HG02678 (cell line): Measurements from ENCODE around the gene PDGFA.

Experiments
- ATAC-seq: cut with Tn5 transposase; IDR thresholded peaks from one replicate; pipeline ENCODE4 v1.9.1; 2021; ENCODE audit warnings: mild to moderate bottlenecking, moderate library complexity; ENCODE audit not compliant: unreplicated experiment

Gene PDGFA

DNA sequence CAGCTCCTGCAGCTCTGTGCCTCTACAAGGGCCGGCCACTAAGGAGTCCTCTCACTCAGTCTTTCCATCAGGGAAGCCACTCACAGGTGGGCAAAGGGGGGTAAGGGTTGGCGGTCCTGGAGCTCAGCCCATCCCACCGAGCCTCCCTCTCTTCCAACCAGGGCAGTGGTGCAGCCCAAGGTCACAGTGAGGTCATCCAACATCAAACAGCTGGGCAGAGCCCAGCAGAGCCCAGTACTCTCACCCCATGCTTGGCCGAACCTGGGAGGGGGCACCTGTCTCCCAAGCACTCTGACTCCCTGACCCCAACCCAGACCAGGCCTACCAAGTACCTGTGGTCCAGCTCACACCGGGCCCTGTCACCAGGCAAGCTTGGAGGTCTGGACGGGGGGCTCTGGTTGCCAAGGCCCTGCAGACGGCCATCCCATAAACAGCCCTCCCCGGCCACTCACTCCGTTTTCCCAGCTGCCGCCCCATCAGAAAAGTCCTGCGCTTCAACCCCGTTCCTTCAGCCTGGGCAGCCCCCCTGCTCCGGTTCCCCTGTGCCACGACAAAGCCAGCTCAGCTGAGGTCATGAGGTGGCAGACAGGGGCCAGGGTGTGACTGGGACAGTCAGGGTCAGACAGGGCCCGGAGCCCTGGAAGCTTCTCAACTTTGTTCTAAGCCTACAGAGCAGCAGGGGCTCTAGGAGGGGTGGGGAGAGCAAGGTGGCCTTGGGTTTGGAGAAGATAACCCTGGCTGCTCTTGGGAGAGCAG, 27.5 kb downstream of the PDGFA start:
- ATAC-seq: no peak

- ATAC-seq: no peak
Measured at GRCh38 chr7:491292-491957, 28.2 kb downstream of the PDGFA start.

- peak; percentile 63 for ATAC-seq
Measured at GRCh38 chr7:490461-491291, 29.0 kb downstream of the PDGFA start.

GRCh38 chr7:489876-490275, 29.8 kb downstream of the PDGFA start:
- ATAC-seq: no peak

DNA sequence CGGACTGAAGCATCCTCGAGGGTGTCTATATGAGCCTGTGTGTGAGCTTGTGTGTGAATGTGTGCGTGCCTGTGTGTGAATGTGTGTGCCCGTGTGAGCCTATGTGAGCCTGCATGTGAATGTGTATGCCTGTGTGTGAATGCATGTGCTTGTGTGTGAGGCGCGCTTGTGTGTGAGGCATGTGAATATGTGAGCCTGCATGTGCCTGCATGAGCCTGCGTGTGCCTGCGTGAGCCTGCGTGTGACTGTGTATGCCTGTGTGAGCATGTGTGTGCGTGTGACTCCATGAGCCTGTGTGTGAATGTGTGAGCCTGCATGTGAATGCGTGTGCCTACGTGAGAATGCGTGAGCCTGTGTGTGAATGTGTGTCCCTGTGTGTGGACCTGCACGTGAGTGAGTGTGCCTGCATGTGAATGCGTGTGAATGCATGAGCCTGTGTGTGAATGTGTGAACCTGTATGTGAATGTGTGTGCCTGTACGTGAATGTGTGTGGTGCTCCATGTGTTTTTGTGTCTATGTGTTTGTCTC, 33.4 kb downstream of the PDGFA start:
- ATAC-seq: no peak

DNA sequence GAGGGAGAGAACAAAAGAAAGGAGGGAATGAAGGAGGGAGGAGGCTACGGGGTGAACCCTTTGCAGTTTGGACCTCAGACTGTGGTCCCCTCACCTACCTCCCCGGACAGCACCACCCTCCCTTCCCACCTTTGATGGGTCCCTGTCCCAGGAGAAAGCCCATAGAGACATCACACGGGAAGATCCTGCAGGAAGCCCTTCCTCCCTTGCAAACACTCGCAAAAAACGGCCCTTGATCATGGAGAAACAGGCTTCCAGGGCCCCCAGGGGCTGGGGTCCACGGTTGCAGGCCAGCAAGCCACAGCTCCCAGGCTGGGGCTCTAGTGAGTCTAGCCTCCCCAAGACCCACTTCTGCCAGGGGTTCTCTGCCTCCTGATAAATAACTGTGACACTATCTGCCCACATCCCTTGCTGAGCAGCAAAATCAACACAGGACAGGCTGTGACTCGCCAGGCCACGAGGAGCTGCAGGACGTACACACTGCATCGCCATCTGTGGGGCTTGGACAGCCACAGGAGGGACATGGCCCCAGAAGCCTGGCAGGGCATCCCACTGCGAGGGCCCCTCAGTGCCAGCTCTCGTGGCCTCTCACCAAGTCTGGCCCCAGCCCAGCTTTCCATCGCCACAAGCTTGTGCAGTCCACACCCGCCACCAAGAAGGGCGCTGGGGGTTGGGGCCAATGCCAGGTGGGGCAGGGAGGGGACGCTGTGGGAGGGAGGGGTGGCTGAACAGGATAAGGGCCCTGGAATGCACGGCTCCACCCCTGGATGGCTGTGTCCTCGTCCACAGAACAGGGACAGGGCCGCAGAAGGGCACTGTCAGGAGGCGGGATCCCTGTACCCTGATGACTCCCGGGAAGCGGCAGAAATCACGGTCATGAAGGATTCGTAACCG, 34.2 kb downstream of the PDGFA start:
- no peak for ATAC-seq

DNA sequence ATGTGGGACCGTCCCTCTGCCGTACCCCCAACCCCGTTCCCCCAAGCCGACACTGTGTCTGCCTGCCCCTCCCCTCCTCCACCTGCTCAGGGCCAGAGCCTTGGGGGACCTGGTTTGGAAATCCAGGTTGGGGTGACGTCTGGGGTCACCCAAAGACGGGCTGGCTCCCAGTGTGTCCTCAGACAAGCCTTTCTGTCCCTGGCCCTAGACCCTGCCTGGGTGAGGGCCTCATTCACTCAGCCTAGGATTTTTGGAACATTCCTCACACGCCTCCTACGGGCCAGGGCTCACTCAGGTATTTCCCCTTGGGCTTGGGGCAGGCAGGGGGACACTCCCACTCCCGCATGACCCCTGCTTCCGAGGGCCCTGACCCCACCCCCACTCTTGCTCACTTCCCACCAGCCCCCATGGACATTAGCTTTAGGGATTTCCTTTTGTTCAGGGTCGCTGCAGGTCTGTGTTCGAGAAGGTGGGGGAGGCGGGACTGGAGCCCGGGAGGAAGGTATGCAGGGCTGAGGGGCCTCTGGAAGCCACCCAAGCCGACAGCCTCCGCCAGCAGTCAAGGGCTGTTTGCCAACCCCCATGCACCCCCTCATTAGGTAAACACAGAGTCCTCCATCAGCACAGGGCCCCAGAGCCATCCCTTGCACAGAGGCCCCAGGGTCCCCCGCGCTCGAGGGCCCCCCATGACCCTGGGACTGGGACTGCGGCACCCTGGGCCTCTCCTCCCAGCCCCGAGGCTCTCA, 35.1 kb downstream of the PDGFA start:
- no peak for ATAC-seq

DNA sequence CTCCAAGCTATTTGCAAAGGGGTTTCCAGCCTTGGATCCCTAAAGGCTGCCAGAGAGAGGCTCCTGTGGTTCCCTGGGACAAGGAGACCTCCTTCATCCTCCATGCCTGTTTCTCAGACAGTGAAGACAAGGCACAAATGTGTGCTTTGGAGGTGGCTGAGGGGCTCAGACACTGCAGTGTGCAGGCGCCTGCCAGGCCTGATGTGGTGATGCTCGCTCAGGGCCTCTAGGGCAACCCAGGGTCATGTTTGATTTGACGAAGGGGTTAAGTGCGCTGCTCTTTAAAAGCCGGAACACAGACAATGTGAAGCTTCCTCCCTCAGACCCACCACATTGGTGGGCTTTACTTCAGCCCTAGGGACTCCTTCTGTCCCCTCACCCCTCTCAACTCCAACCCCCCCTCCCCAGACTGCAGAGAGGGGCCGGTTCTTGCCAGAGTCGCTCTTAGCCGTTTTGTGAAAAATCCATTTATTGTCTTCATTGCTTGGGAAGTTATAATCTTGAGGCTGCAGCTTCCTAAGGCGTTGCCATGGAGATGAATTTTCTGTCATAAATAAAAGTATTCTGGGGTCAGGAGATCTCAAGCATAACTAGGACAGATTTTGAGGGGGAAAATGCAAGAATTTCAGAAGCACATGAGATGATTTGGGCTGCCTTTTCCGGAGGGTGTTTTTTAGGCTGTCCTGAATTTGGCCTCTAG, 35.8 kb downstream of the PDGFA start:
- no peak for ATAC-seq

DNA sequence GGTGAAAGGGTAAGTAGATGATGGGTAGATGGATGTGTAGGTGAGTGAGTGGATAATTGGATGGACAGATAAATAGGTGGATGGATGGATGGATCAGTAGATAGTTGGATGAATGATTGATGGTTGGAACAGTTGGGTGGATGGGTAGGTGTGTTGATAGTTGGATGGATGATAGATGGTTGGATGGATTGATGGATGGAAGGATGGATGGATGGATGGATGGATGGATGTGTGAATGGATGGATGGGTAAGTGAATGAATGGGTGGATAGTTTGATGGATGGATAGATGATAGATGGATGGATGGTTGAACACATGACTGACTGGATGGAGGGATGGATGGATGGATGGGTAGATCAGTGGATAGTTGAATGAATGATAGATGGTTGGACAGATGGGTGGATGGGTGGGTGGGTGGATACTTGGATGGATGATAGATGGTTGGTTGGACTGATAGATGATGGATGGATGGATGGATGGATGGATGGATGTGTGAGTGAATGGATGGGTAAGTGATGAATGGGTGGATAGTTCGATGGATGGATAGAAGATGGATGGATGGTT, 37.0 kb downstream of the PDGFA start:
- no peak for ATAC-seq

- ATAC-seq: no peak
Measured at GRCh38 chr7:481219-481930, 38.3 kb downstream of the PDGFA start.

DNA sequence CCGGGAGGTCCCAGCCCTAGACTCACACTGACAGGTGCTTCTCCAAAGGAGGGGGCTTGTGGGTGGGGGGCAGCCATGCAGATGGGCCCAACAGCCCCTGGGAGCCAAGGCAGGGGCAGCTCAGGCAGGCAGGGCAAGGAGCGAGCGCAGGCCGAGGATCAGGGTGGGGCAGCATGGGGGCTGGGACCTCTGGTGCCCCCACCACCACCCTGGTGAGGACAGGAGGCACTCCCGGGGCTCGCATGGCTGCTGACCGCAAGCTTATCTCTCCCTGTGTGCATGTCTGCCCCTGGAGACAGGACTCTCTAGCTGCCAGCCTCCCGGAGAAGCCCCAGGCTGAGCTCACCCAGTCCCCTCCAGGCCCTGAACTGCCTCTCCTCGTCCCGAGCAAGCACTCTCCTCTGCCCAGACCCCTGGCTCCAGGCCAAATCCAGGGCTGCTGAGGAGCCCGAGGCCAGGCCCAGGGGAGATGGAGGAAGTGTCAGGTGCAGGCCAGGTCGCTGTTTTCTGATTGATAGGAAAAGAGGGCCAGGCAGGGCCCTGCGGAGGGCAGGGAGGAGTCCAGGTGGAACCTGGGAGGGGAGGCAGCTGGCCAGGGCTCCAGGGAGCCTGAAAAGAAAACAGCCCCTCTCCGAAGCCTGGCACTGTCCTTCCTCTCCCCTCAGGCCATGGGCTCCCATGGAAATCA, 39.0 kb downstream of the PDGFA start:
- no peak for ATAC-seq

GRCh38 chr7:479948-480499, 39.6 kb downstream of the PDGFA start:
- ATAC-seq: no peak

DNA sequence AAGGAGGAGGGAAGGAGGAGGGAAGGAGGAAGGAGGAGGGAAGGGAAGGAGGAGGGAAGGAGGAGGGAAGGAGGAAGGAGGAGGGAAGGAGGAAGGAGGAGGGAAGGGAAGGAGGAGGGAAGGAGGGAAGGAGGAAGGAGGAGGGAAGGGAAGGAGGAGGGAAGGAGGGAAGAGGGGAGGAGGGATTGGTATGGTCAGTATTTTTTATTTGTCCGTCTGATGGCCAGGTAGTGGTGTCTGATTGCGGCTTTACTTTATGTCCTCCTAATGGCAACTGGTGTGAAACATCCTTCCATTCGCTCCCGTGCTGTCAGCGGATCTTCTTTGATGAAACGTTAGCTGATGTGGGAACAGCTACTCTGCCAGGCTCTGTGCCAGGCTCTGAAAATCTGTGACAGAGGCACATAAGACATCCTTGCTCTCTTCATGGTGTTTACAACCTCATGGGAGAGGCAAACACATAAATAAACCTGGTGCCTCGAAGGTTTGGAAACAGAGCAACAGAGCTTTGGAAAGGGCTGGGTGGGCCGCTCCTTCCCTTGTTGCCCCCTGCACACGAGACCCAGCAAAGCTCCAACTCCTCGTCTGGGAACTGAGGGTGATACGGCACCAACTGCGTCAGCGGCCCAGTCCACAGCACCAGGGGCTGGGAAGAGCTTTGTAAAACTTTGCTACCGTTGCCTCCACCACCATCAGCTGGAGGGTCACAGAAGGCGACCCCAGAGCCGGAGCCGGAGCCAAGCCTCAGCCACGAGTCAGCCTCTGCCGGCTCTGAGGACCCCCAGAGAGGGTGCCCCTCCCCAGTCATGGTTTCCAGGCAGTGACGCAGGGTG, 40.3 kb downstream of the PDGFA start:
- no peak for ATAC-seq

- no peak for ATAC-seq
Measured at GRCh38 chr7:477626-478220, 41.9 kb downstream of the PDGFA start.

DNA sequence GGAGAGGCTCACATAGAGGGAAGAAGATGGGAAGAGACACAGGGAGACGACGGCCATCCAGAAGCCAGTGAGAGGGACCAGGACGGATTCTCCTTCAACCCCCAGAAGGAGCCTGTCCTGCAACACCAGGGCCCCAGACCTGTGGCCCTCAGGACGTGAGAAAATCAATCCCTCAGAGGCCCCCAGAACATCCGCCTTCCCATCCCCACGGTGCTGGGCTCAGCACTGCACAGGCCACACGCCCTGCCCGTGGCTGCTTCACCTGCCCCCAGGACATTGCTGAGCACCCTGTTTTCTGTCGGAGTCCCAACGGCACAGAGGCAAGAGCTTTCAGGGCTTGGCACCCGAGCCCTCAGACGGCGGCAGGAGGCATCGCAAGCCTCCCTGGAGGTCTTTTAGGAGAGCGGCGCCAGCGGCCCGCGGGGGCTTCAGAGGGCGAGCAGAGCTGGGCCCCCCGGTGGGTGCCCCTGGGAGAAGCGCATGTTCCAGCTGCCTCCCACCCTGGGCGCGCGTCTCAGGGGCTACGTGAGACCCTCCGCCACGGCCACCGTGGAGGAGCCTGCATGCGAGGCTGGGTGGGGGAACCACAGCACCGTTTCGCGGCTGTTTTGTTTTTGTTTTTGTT, 42.8 kb downstream of the PDGFA start:
- no peak for ATAC-seq
